Eye (tissue), 1 donor: Measurements from ENCODE around the gene PRDX2.
A peak's percentile ranks its signal among the peaks of the same experiment; 100 is the strongest.

Experiments
- DNase-seq: peaks from one replicate; pipeline ENCODE4 v3.0.0-alpha.2; 2015

Gene PRDX2

GRCh38 chr19:12779162-12779993, 22.2 kb downstream of the PRDX2 start:
- DNase-seq, result peak; percentile 73

- DNase-seq, result no peak
These were observed 22.8 kb downstream of the PRDX2 start for GRCh38 chr19:12778905-12779161.

- peak; percentile 87 for DNase-seq
These were observed 23.3 kb downstream of the PRDX2 start for GRCh38 chr19:12778017-12778904.

- DNase-seq, result peak; percentile 91
These were observed 24.2 kb downstream of the PRDX2 start for GRCh38 chr19:12777217-12778016.

GRCh38 chr19:12774588-12775555, 26.7 kb downstream of the PRDX2 start, which contains the start of gene HOOK2:
Gene HOOK2 (minus strand): TSS chr19:12775552. CDS start chr19:12775449, 103 bp downstream.
- peak; percentile 15 for DNase-seq

GRCh38 chr19:12773571-12773970, 28.0 kb downstream of the PRDX2 start:
- no peak for DNase-seq

- no peak for DNase-seq
These were observed 29.3 kb downstream of the PRDX2 start for GRCh38 chr19:12772323-12772722.

- DNase-seq, result no peak
These were observed 30.7 kb downstream of the PRDX2 start for GRCh38 chr19:12770922-12771321.

GRCh38 chr19:12769689-12770088, 31.9 kb downstream of the PRDX2 start:
- DNase-seq, result peak; percentile 82

- DNase-seq, result no peak
These were observed 33.9 kb downstream of the PRDX2 start for GRCh38 chr19:12767666-12768065.

- no peak for DNase-seq
These were observed 34.5 kb downstream of the PRDX2 start for GRCh38 chr19:12767150-12767549.

- peak; percentile 84 for DNase-seq
These were observed 35.5 kb downstream of the PRDX2 start for GRCh38 chr19:12766051-12766521.

- DNase-seq, result no peak
These were observed 36.9 kb downstream of the PRDX2 start for GRCh38 chr19:12764698-12765097.

- DNase-seq, result no peak
These were observed 38.5 kb downstream of the PRDX2 start for GRCh38 chr19:12763100-12763499.

- DNase-seq, result no peak
These were observed 41.9 kb downstream of the PRDX2 start for GRCh38 chr19:12759686-12760085.

GRCh38 chr19:12757544-12758274, 43.9 kb downstream of the PRDX2 start:
- DNase-seq, result peak; percentile 91

GRCh38 chr19:12756150-12756883, 45.3 kb downstream of the PRDX2 start:
- DNase-seq, result no peak

GRCh38 chr19:12754465-12755196, 47.0 kb downstream of the PRDX2 start:
- DNase-seq, result no peak

- no peak for DNase-seq
These were observed 49.4 kb downstream of the PRDX2 start for GRCh38 chr19:12752056-12752781.
